ENCODE results near the gene ADARB2. TPM values are rescaled to one million over a fixed set of nuclear protein-coding genes. Genes with fewer than 3 reads are reported as not detected.

ADARB2 gene
- under 1 TPM; 0.04 to 0.45 (median 0.28) TPM for polyA plus RNA-seq (ENCODE audit: insufficient read length in 10 of 10)
- long read RNA-seq, donor 1: 0 reads
- long read RNA-seq, donor 2: 0 reads
- long read RNA-seq, donor 3: 0 reads
- long read RNA-seq, donor 4: 0 reads
- long read RNA-seq, donor 5: 0 reads
- long read RNA-seq, donor 6: 0 reads
- long read RNA-seq, donor 7: 0 reads
- long read RNA-seq, donor 8: 0 reads
- long read RNA-seq, donor 9: 0 reads

- peak; percentile 12 to 79 (median 44) for DNase-seq
These were observed at the start of gene ADARB2 for GRCh38 chr10:1737222-1738061. Gene ADARB2, minus strand, starts transcription at chr10:1737525.

GRCh38 chr10:1785835-1786234, 48.5 kb upstream of the ADARB2 start:
- DNase-seq: no peak

GRCh38 chr10:1782841-1783240, 45.5 kb upstream of the ADARB2 start:
- DNase-seq: no peak

- DNase-seq: no peak
These were observed 42.5 kb upstream of the ADARB2 start for GRCh38 chr10:1779796-1780195.

- no peak for DNase-seq
These were observed 41.1 kb upstream of the ADARB2 start for GRCh38 chr10:1778375-1778969.

GRCh38 chr10:1776127-1776662, 38.9 kb upstream of the ADARB2 start:
- no peak for DNase-seq

- DNase-seq: no peak
These were observed 37.5 kb upstream of the ADARB2 start for GRCh38 chr10:1774796-1775195.

GRCh38 chr10:1773204-1773603, 35.9 kb upstream of the ADARB2 start:
- DNase-seq: peak in 1 of 3 donors; percentile 14

- no peak for DNase-seq
These were observed 28.7 kb upstream of the ADARB2 start for GRCh38 chr10:1766049-1766448.

- DNase-seq: no peak
These were observed 24.8 kb upstream of the ADARB2 start for GRCh38 chr10:1762076-1762475.

GRCh38 chr10:1754506-1755153, 17.3 kb upstream of the ADARB2 start:
- DNase-seq: no peak

- no peak for DNase-seq
These were observed 14.8 kb upstream of the ADARB2 start for GRCh38 chr10:1752153-1752552.

- DNase-seq: no peak
These were observed 10.3 kb upstream of the ADARB2 start for GRCh38 chr10:1747590-1748157.

GRCh38 chr10:1746796-1747195, 9.5 kb upstream of the ADARB2 start:
- DNase-seq: no peak

- DNase-seq: no peak
These were observed 8.6 kb upstream of the ADARB2 start for GRCh38 chr10:1745780-1746456.

GRCh38 chr10:1744524-1744923, 7.2 kb upstream of the ADARB2 start:
- DNase-seq: no peak

- DNase-seq: no peak
These were observed 5.8 kb upstream of the ADARB2 start for GRCh38 chr10:1743141-1743540.

- DNase-seq: no peak
These were observed 4.1 kb upstream of the ADARB2 start for GRCh38 chr10:1741450-1741849.

- DNase-seq: no peak
These were observed 2.4 kb upstream of the ADARB2 start for GRCh38 chr10:1739751-1740150.

GRCh38 chr10:1738950-1739349, 1.6 kb upstream of the ADARB2 start:
- DNase-seq: no peak

GRCh38 chr10:1736972-1737221, 428 bp downstream of the ADARB2 start:
- DNase-seq: no peak

All from muscle of back (tissue), 13 donors.